NCI-H748 treated with DMSO at 0.1 percent for 48 hours (cell line): ENCODE results near the gene LPAR6.
"Not testable (repeated sequence)": the region's sequence is repeated elsewhere in the genome, so short reads cannot be mapped to it uniquely, and the experiment has no call there.

Source experiments
- DNase-seq: peaks from one replicate; lab custom pipeline; 2025; lab: John Stamatoyannopoulos, UW

LPAR6 gene

DNA sequence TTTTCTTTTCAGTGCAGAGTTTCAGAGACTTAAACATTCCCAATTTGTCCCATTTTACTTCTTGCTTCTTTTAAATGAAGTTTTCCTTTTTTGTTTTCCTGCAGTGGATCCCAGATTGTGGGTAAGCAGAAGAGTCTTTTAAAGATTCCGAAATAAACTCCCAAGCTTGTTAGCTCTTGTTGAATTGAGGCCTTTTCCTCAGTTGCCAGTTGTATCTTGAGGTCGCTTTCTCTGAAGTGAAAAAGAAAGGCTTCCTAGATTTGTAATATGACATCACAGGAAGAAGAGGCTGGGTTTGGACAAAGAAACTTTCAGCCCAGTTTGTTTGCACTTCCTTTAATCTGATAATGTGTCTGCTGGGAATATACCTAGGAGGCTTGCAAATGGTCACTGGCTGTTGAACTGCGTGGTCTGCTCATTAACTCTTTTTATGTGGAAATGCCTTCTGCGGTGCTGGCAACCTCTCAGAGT lies at the start of gene LPAR6:
LPAR6 (minus strand) TSS at position 233 of the 471 bp plus-strand sequence. CDS start 690 bp downstream, outside the sequence.
- no peak for DNase-seq

DNA sequence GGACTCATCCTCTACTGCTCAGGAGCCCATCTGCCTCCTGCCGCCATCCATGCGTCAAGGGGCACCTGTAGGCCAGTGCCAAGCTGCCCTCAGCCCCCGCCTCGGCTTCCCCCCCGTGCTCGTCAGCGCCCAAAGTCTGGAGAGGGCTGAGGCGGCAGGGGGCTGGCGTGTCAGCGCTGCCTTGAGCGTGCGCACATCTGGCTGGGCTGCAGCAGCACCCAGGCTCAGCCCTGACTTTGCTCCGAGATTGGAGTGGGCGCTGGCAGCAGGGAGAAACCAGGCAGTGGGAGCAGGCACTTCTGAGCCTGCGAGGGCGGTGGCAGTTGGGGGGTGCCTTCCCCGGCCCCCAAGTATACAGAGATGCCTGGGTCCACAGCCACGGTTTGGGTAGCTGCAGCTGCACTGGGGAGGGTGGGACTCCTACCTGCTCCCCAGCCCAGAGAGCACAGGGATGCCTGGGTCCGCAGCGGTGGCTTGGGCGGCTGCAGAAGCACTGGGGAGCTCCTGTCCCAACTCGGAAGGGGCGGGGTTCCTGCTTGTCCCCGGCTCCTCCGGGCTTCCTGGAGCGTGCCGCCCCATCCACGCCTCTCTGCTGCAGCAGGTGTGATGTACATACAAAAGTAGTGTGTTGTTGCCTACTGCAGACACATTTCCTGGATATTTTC lies 44.8 kb upstream of the LPAR6 start:
- DNase-seq, result no peak

DNA sequence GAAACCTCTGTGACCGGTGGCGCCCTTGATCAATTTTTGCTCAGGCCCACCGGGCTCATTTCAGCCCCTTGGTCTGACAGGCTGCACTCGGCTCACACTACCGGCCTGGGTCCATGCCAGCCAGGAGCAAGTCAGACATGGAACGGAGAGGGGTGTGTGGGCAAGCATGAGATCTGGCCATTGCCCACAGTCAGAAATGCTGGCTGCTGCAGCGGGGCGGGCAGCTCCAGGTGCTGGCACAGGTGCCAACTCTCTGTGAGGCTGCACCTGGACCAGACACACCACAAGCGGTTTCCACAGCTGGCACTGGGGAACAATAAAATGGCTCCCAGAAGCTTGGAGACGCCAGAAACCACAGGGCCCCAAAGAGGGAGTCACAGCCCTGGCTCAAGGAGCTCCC lies 43.6 kb upstream of the LPAR6 start:
- DNase-seq, result no peak

GRCh38 chr13:48451196-48451595 lies 38.3 kb upstream of the LPAR6 start:
- not testable (repeated sequence) for DNase-seq

- DNase-seq, result no peak
Measured at GRCh38 chr13:48449656-48450055, 36.7 kb upstream of the LPAR6 start.

- no peak for DNase-seq
Measured at GRCh38 chr13:48448959-48449614, 36.2 kb upstream of the LPAR6 start.

- DNase-seq, result no peak
Measured at GRCh38 chr13:48448285-48448958, 35.5 kb upstream of the LPAR6 start.

DNA sequence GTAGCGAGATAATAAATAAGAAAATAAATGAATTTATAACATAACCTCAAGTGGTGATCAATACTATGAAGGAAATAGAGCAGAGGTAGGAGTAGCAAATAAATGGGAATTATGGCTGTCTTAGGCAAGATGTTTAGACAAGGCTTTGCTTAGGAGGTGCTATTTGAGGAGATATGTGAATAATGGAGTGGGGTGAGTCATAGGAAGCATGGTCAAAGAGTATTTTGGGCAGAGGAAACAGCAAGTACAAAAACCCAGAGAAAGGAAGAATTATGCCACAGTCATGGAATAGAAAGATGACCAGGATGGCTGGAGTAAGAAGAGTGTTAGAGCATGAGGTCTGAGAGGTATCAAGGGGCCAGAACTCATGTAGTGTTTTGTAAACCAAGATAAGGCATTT lies 33.6 kb upstream of the LPAR6 start:
- no peak for DNase-seq

DNA sequence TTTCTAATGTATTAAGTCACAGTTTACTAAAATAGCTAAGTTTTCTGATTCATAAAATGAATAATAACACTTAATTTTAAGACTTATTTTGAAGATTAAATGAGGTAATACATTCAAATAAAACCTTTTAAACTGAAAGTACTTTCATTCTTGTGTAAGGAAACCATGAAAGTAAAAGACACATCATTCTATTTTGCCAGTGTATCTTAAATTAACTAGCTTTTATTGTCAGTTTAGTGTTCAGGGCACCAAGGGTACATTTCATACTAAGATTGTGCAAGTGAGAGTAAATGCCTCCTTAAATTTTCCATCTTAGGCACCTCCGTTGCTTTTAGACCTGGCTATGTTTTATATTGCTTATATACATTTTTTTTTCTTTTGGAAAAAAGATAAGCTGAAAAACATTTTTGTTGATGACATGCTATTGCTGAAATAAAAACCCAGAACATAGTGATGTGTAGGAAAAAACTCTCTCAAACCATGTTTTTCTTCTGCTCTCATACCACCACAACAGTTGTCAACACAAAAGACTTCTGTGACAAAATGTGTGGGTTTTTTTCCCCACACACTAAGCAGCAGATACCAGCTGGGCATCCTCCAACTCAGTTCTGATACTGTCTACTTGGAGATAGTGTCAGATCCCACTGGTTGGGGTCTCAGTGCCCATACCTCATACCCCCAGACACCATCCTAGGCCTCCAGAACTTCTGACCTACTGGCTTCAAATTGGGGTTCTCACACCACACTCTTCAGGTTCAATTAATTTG lies 30.7 kb upstream of the LPAR6 start:
- no peak for DNase-seq

DNA sequence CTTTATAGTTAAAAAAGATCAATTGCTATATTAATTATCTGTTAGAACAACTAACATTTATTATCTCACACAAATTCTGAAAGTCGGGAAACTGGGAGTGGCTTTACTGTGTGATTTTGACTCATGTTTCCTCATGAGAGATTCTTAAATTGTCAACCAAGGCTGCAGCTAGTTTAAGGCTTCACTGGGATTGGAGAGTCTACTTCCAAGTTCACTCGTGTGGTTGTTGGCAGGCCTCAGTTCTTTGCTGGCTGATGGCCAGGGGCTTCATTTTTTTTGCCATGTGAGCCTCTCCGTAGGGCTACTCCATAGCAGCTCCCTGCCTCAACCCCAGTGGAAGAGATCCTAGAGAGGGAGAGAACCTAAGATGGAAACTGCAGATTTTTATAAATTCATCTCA lies 24.5 kb upstream of the LPAR6 start:
- no peak for DNase-seq

DNA sequence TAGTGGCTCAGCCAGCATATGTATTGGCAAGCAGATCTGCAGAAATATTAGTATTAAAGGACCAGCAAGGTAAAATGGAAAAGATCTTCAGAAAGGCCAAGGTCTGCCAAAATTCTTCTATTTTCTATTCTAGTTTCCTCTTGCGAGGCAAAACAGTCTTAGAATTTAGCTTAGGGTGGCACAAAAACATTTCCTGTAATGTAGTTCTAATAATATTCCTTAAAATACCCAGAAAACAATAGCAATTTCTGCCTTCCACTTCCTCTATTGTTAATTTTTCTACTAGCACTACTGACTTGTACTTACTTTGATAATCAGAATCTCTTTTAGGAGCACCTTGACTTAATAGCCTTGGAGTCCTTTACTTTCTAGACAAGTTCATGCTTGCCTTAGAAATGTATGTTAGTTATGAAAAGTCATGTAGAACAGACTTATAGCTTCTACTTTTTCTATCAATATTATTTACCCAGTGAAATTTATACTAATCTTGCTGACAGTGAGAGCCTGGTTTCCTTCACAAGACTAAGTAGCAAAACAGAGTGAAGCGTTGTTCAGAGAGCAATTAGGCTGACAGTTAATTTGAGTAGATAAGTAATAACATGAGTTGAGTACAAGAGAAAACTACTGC lies 23.9 kb upstream of the LPAR6 start:
- no peak for DNase-seq

- no peak for DNase-seq
Measured at GRCh38 chr13:48434200-48434599, 21.3 kb upstream of the LPAR6 start.

DNA sequence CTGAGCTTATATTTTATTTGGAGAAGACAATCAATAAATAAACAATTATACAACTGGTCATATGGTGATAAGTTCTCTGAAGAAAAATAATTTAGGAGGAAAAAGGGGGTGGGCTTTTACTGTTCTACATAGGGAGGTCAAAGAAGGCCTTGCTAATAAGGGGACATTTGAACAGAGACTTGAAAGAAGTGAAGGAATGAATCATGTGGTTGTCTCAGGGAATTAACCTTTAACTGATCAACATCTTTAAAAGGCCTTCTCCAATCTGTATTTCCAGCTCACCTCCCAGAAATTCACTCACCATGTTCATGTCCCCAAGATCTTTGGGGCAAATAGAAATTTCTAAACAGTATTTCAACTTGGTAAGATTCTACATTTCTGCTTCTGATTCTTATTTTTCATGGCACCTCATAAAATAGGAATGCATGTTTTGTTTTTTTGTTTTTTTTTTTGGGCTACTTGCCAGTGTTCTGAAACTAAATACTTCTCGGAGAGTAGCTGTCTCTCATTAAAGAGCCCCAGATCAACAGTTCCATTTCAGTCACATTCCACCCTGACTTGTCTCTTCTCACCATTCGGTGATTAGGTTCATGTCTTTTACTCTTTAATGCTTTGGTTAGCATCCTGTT lies 19.2 kb upstream of the LPAR6 start:
- DNase-seq, result no peak

DNA sequence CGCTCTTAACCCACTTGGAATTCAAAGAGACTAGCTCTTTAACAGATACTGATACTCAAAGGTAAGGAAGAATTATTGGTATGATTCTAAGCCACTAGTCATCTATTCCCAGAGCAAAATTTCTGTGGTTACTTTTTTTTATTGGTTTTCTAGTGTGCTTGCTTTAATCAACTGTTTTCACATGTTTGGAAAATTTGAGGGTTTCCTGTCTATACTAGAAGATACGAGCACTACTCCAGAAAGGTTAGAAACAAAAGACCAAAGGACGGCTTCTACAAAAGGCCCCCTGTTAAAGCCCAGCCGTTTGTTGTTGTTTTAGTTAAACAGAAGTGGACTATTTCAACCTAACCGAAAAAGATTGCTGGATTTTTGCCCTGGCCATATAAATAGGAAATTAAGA lies 18.5 kb upstream of the LPAR6 start:
- DNase-seq, result no peak

DNA sequence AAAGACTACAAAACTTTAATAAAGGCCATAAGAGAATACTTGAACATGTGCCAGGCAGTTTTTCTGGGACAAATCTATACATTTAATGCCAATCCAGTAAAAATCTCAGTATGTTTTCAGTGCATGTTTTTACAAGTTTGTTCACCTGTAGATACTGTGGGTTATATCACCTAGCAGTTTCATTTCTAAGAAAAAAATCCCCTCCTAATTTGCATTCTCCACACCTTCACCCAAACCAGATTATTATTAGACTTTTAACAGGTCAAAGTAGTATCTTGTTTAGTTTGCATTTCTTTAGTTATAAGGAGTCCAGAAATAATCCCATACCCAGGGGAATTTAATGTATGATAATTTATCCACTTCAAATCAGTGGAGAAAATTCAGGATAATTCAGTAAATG lies 17.0 kb upstream of the LPAR6 start:
- no peak for DNase-seq

DNA sequence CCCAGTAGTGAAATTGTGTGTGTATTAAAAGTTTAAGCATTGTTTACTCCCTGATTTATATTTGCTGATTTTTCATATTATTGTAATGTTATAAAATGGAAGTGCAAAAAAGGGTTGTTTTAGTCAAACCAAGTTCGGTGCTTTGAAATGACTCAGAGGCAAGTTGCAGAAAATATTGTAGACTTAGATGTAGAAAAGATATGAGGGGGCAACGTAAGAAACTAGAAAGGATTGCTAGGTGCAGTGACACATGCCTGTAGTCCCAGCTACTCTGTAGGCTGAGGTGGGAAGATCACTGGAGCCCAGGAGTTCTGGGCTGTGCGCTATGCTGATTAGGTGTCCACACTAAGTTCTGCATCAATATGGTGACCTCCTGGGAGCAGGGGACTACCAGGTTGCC lies 16.1 kb upstream of the LPAR6 start:
- DNase-seq, result no peak

DNA sequence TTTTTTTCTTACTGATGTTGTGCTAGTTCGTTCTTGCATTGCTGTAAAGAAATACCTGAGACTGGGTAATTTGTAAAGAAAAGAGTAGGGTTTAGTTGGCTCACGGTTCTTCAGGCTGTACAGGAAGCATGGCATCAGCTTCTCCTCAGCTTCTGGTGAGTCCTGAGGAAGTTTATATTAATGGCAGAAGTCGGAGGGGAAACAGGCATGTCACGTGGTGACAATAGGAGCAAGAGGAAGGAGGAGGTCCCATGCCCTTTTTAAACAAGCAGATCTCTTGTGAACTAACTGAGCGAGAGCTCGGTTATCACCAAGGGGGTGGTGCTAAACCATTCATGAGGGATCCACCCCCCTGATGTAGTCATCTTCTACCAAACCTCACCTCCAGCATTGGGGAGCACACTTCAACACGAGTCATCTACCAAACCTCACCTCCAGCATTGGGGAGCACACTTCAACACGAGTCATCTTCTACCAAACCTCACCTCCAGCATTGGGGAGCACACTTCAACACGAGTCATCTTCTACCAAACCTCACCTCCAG lies 13.9 kb upstream of the LPAR6 start:
- DNase-seq, result not testable (repeated sequence)

DNA sequence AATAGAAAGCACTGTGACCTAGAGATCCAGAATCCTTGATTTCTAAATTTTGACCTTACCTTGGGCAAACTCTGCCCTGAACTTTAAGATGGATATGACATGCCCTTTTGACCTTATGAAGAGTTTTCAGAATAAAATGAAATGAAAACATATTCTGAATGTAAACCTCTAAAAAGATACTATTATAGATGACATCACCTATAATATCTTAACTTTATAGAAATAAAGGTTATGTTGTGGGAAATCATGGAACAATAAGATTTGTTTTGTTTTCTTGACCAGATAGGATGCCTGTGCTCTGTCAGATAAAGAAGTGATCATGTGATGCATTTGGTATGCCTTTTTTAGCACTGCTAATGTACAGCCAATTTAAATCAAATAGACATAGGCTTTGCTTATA lies 13.1 kb upstream of the LPAR6 start:
- DNase-seq, result no peak

- DNase-seq, result no peak
Measured at GRCh38 chr13:48424212-48424611, 11.3 kb upstream of the LPAR6 start.

DNA sequence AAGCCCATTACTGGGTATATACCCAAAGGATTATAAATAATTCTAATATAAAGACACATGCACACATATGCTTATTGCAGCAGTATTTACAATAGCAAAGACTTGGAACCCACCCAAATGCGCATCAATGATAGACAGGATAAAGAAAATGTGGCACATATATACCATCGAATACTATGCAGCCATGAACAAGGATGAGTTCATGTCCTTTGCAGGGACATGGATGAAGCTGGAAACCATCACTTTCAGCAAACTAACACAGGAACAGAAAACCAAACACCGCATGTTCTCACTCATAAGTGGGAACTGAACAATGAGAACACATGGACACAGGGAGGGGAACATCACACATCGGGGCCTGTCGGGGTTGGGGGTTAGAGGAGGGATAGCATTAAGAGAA lies 9.1 kb upstream of the LPAR6 start:
- not testable (repeated sequence) for DNase-seq

GRCh38 chr13:48415516-48415915 lies 2.6 kb upstream of the LPAR6 start:
- DNase-seq, result no peak
